ENCODE results near the gene FBXW12.

- TF ChIP-seq MYC (IDR thresholded peaks at IDR 0.05; ENCODE audit: low read depth, low read length) (no peak), CTCF (IDR thresholded peaks at IDR 0.05; ENCODE audit: extremely low read depth in 1 of 2, insufficient read depth in 1 of 2, low read depth in 1 of 2, low read length in 2 of 2) (no peak), POLR2AphosphoS5 (IDR thresholded peaks at IDR 0.05; ENCODE audit: insufficient read depth, low read depth, low read length) (no peak), JUN (IDR thresholded peaks at IDR 0.05; ENCODE audit: borderline replicate concordance, insufficient read depth, insufficient read length, low read depth) (no peak)
These were observed 64.4 kb downstream of the FBXW12 start for GRCh38 chr3:48436477-48436787.
